ENCODE measurements around the gene STN1.
A peak's percentile ranks its signal among the peaks of the same experiment; 100 is the strongest.

STN1 gene

GRCh38 chr10:103918053-103918846 is at the start of gene STN1:
STN1 (minus strand) TSS chr10:103918184; CDS start chr10:103917594, 590 bp downstream.
- peak; percentile 76 for DNase-seq (ENCODE audit: insufficient read length, low spot score)
- peak; percentile 78 for FAIRE-seq

- FAIRE-seq (peak; percentile 85), DNase-seq (ENCODE audit: insufficient read length, low spot score) (peak; percentile 38)
These were observed 49.6 kb upstream of the STN1 start for GRCh38 chr10:103967448-103968071.

GRCh38 chr10:103966671-103967447 is 48.9 kb upstream of the STN1 start, which contains the start of gene SLK:
SLK (plus strand) TSS chr10:103967140; CDS start chr10:103967746, 606 bp downstream.
- FAIRE-seq (peak; percentile 91), DNase-seq (ENCODE audit: insufficient read length, low spot score) (peak; percentile 77)

- FAIRE-seq (no peak), DNase-seq (ENCODE audit: insufficient read length, low spot score) (no peak)
These were observed 42.1 kb upstream of the STN1 start for GRCh38 chr10:103960103-103960502.

GRCh38 chr10:103958996-103959395 is 41.0 kb upstream of the STN1 start:
- FAIRE-seq (no peak), DNase-seq (ENCODE audit: insufficient read length, low spot score) (no peak)

GRCh38 chr10:103954543-103954942 is 36.6 kb upstream of the STN1 start:
- DNase-seq (ENCODE audit: insufficient read length, low spot score) (no peak), FAIRE-seq (peak; percentile 8)

GRCh38 chr10:103951942-103952341 is 34.0 kb upstream of the STN1 start:
- FAIRE-seq = no peak
- DNase-seq (ENCODE audit: insufficient read length, low spot score) = no peak

- FAIRE-seq (no peak), DNase-seq (ENCODE audit: insufficient read length, low spot score) (no peak)
These were observed 33.2 kb upstream of the STN1 start for GRCh38 chr10:103951183-103951582.

- FAIRE-seq (no peak), DNase-seq (ENCODE audit: insufficient read length, low spot score) (no peak)
These were observed 31.7 kb upstream of the STN1 start for GRCh38 chr10:103949728-103950127.

GRCh38 chr10:103947799-103948516 is 30.0 kb upstream of the STN1 start:
- FAIRE-seq (peak; percentile 47), DNase-seq (ENCODE audit: insufficient read length, low spot score) (no peak)

- FAIRE-seq (no peak), DNase-seq (ENCODE audit: insufficient read length, low spot score) (no peak)
These were observed 24.9 kb upstream of the STN1 start for GRCh38 chr10:103942866-103943265.

GRCh38 chr10:103941801-103942200 is 23.8 kb upstream of the STN1 start:
- no peak for FAIRE-seq
- no peak for DNase-seq (ENCODE audit: insufficient read length, low spot score)

- no peak for DNase-seq (ENCODE audit: insufficient read length, low spot score)
- FAIRE-seq = no peak
These were observed 21.5 kb upstream of the STN1 start for GRCh38 chr10:103939522-103939921.

- no peak for FAIRE-seq
- DNase-seq (ENCODE audit: insufficient read length, low spot score) = no peak
These were observed 18.0 kb upstream of the STN1 start for GRCh38 chr10:103936022-103936421.

GRCh38 chr10:103934308-103934707 is 16.3 kb upstream of the STN1 start:
- FAIRE-seq (no peak), DNase-seq (ENCODE audit: insufficient read length, low spot score) (no peak)

GRCh38 chr10:103933557-103934121 is 15.7 kb upstream of the STN1 start:
- FAIRE-seq = no peak
- no peak for DNase-seq (ENCODE audit: insufficient read length, low spot score)

- DNase-seq (ENCODE audit: insufficient read length, low spot score) (no peak), FAIRE-seq (no peak)
These were observed 15.0 kb upstream of the STN1 start for GRCh38 chr10:103932971-103933370.

GRCh38 chr10:103932271-103932670 is 14.3 kb upstream of the STN1 start:
- FAIRE-seq (no peak), DNase-seq (ENCODE audit: insufficient read length, low spot score) (no peak)

- FAIRE-seq (no peak), DNase-seq (ENCODE audit: insufficient read length, low spot score) (no peak)
These were observed 13.6 kb upstream of the STN1 start for GRCh38 chr10:103931603-103932002.

GRCh38 chr10:103930881-103931280 is 12.9 kb upstream of the STN1 start:
- FAIRE-seq (no peak), DNase-seq (ENCODE audit: insufficient read length, low spot score) (no peak)
